NCI-H226 (cell line): ENCODE measurements around the gene GALK2.
"Not testable (repeated sequence)": the region's sequence is repeated elsewhere in the genome, so short reads cannot be mapped to it uniquely, and the experiment has no call there.

Experiments
- DNase-seq: peaks from one replicate; pipeline ENCODE4 v3.0.0-alpha.2; 2015

GALK2 gene

DNA sequence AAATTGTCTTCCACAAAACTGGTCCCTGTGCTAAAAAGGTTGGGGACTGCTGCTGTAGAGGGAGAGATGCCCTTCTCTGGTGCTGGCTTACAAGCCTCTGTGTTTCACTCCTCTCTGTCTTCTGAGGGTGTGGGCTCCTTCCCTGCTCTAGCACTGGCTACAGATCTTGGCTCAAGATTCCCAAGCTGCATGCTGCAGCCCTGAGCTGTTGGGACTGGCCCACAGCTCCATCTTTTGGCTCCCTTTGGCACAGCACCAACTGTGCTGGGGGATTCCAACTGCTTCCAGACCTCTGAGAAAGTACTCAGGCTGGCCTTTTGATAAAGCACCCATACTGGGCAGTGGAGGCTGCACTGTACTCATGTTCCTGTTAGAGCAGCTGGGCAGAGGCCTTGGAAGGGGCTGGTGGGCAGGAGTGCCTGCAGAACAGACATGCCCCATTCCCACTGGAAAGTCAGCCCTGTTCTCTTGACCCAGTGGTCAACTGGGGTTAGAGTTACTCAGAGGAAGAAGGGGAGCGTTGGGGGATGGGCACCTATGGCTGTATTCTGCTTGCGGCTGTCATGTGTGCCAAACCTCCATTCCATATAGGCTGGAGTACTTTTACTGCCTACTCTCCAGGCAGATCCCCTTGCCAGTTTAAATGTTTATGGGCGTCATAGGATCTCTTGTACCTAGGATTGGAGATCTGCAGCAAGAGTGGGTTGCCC lies 55.7 kb downstream of the GALK2 start:
- DNase-seq: peak; percentile 57

DNA sequence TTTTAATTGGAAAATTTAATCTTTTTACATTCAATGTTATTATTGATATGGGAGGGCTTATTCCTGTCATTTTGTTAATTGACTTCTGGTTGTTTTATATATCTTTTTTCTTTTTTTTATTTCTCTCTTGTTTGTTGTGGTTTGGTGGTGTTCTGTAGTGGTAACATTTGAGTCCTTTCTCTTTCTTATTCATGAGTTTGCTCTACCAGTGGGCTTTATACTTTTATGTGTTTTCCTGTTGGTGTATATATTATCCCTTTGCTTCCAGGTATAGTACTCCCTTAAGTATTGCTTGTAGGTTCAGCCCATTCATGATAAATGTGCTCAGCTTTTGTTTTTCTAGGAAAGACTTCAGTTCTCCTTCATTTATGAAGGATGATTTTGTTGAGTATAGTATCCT lies 57.6 kb downstream of the GALK2 start:
- no peak for DNase-seq

DNA sequence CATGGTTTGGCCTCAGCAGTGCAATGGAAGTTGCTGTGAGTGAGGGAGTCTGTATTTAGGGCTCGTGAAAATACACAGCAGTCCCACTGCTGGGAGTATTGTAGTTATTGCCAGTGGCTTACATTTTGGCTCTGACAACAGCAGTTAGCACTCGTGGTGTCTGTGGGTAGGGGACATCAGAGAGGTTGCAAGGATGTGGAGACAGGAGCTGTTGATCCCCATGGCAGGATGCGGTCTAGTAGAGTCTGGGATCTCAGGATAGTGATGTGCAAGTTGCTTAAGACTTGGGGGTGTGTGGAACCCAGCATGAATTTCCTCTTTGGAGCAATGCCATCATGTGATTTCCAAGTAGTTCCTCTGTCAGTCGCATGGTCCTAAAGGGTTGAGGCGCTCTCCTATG lies 59.9 kb downstream of the GALK2 start:
- DNase-seq: no peak

DNA sequence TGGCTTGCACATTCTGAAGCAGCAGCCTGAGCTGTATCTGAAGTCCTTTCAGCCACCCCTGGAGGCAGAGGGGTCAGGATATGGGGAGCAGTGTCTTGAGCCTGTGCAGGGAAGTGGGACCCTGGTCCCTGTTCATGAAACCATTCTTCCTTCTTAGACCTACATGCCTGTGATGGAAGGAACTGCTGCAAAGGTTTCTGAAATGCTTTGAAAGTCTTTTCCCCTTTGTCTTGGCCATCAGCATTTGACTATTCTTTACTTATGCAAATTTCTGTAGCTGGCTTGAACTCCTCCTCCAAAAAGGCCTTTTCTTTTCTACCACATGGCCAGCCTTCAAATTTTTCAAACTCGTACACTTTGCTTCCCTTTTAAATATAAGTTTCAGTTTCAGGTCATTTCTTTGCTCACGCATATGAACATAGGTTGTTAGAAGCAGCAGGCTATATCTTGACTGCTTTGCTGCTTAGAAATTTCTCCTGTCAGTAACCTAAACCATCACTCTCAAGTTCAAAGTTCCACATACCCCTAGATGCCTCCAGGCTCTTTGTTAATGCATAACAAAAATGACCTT lies 62.3 kb downstream of the GALK2 start:
- DNase-seq: no peak

DNA sequence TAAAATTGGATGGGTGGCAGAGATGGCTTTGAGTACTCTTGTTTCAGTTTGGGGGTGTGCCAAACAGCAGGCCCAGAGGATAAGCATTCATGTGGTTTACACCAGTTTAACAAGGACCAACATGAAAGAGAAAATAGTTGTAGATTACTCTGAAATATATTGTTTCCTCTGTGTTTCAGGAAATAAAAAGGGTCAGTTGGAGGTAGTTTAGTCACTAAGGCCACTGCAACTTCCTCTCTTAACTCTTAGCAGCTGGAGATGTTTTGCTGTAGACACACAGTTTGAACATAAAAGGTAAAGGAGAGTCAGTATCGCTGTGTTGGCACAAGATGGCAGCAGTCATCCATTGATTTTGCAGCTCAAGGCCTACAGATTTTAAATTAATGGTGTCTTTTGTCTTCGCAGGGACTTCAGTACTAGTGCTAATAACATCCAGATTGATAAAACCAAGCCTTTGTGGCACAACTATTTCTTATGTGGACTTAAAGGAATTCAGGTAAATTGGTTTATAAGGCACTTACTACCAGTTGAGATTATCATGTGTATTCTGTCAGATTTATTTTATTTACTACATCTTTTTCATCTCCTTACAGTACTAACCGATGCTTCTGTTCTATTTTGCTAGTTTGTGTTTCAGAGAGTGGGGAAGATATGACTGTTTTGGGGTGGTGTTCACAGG lies 65.5 kb downstream of the GALK2 start:
- peak; percentile 29 for DNase-seq

DNA sequence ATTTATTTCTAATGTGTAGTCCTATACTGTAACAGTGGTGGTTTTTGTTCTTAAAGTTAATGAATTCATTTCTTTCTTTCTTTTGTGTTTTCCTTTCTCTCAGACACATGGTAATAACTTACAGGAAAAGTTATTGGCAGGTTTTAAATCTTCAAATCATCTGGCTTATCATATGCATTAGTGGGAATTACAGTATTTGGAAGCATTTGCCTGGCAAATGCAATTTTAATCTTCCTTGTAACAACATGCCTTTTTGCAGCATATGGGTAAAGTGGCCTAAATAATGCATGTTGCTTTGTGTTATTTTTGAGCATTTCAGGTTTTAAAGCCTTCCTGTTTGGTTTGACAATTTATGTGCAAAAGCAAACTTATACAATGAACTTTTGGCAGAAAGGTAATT lies 66.8 kb downstream of the GALK2 start:
- no peak for DNase-seq

DNA sequence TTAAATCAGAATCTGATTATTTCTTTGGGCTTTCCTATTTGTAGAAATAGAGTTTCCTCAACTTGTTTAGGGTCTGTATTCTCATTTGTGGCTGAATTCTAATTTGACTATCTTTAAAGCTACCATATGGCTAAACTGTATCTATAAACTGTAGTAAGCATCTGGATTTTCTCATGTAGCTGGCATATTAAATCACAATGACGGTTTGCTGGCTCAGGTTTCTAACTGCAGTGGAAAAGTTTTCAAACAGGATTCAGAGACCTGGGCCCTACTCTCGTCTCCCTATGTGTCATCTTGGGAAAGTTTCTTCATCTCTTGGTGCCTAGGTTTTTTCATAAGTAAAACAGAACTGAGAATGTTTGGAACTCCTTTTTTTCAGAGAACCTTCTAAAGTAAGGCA lies 68.3 kb downstream of the GALK2 start:
- no peak for DNase-seq

DNA sequence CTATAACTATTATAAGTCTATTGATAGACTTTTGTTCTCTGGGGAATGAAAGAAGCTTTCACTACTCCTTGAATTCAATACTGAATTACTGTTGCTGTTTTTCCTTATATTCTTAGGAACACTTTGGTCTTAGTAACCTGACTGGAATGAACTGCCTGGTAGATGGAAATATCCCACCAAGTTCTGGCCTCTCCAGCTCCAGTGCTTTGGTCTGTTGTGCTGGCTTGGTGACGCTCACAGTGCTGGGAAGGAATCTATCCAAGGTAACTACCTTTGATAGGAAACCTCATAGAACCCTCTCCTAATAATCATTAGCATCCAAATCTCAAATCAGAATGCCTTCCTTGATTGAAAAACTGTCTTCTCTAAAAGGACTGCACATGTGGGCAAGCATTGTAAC lies 69.1 kb downstream of the GALK2 start:
- no peak for DNase-seq

DNA sequence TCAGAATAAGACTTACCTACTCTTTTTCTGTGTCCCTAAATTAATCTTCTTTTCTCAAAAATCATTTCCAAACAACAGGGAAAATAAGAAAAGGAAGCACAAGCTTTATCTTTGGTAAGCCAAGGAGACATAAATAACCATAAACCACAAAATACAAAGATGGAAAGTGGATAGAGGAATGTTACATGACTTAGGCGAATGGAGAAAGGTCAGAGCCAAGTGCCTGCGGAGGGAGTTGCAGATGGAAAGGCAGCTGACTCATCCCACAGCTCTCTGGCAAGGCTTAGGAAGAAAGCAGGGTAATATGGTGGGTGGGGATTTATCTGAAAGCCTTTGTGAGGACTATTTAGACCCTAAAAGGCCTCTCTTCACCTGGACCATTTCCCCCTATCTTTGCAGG lies 72.8 kb downstream of the GALK2 start:
- peak; percentile 83 for DNase-seq

DNA sequence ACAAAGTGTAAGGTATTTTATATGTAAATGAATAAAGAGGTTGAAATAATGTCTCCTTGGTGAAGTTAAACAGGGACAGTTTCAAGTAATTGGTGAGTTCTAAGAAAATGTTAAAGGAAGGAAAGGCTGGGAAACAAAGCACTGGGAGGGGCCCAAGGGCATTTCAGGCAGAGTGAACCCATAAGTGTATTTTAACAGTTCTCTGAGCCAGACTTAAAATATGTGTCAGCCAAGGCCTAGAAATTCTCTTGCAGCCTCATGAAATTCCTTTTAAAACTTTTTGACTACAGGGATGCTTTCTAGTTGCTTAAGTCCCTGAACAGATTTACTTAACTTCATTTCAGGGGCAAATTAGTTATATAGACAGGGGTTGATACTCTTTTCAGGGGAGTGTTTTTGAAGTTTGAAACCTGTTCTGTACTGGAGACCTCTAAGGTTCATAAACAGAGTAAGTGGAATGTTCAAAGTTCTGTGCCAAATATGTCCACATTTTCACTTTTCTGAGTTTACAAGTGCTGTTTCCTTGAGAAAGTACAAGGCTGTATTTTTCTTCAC lies 77.6 kb downstream of the GALK2 start:
- DNase-seq: no peak

DNA sequence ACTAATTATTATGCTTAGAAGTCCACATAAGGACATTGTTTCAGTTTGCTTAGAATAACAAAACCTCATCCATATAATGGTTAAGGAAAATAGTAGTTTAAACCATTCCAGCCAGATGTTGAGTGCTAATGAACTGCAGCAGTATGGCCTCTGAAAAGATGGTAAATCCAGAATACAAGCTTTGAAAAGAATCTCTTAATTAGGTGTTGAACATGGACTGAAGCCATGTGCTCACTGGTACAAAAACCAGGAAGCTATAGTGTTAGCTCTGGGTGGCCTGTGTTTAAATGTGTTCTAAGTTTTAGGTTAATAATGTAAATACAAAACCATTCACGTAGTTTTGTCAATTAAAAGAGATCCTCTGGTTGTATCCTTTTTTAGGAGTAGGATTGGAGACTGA lies 78.2 kb downstream of the GALK2 start:
- DNase-seq: no peak

DNA sequence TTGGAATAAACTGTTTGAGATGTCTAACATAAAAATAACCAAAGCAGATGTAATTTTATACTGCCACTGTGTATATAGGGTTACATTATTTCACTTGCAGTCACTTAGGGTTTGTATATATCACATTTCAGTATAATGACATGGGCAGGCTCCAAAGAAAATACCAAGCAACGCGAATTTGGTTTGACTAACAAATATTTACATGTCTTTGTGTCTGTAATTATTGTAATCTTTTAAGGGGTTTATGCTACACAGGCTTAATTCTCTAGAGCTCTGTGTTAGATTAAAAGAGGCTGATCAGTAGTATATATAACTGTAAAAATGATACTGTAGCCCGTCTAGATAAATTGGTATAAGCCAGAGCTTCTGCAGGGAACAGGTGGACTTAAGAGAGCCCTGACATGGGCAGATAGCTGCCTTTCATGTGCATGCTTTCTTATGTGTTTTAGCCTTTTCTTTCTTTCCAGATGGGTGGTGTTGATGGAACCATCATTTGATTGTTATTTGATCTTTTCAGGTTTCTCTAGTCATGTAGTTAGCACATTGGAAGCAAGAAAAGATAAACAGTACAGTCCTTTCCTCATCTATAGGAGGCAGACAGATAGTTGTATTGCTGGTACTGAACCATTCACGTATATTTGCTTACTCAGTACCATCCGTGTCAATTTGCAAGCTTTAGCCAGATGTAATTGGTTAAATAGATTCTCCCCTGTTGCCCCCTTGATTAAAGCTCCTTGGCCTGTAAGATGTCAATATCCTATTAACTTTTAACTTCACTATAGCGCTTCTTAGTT lies 86.1 kb downstream of the GALK2 start:
- no peak for DNase-seq

DNA sequence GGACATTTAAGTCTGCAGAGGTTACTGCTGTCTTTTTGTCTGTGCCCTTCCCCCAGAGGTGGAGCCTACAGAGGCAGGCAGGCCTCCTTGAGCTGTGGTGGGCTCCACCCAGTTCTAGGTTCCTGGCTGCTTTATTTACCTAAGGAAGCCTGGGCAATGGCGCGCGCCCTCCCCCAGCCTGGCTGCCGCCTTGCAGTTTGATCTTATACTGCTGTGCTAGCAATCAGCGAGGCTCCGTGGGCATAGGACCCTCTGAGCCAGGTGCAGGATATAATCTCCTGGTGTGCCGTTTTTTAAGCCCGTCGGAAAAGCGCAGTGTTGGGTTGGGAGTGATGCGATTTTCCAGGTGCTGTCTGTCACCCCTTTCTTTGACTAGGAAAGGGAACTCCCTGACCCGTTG lies 95.1 kb downstream of the GALK2 start:
- not testable (repeated sequence) for DNase-seq

DNA sequence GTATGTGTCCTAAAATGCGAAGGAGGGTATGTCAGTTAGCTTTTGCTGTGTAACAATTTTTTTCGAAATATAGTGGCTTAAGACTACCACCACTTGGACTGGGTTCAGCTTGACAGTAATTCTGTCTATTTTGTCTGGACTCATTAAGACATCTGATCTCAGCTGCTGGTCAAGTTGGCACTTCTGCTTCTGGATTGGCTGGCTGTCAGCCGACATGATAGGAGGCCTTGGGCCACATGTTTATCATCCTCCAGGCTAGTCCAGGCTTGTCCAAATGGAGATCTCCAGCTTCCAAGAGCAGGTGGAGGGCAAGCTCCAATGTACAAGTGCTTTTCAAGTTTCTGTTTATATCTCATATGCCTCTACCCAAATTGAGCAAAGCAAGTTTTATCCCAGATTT lies 95.9 kb downstream of the GALK2 start:
- DNase-seq: no peak

DNA sequence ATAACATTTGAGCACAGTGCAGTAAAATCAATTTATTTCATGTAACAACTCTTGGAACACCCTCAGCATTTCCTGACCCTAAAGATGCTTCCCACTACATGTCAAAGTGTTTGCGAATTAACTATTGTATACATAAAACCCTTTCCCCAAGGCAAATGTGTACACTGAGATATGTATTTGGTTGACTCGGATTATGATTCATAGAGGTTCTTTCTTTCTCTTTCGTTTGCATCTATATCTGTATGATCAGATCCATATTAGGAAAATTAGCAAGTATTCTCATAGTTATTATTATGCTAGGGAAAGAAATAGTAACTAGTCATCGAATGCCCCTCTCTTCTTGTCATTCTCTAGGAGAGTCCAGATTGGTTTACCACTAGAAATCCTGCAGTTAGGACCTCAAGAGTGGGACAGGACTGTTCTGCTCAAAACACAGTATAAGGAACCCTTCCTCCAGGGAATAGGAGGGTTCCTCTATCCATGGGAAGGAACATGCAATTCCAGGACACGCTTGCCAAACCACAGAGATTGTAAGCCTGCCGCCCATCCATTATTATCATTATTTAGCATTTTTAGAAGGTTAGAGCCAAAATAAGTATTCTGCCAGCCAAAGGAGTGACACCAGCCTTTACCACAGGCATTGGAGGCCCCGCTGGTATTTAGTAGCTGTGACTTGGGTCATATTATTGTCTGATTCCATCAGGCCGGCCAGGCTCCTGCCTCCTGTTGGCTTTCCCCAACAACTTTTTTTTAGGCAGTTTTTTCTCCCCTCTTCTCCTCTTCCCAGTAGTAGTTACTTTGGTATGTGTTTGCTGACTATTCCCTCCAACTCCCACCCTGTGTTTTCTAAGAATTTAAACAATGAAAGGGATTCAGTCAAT lies 100.7 kb downstream of the GALK2 start:
- DNase-seq: peak; percentile 61

DNA sequence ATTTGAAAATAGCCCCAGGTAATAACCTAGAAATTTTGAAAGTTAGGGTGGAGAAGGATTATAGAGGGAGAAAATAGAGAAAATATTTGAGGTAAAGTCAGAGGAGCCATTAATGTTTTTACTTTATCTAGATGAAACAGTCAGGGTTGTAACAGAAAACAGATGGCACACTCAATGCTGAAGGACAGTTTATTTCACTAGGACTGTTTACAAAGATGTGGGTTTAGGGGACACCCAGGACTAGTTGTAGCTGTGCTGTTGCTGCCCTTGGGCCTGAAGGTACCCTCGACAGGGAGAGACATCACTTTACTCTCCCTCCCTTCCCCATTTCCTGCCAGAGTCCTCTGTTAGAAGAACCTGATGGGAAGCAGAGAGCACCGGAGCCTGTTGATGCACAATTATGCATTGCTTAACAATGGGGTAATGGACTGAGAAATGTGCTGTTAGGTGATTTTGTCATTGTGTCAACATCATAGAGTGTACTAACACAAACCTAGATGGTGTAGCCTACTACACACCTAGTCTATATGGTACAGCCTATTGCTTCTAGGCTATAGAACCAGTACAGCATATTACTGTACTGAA lies 103.8 kb downstream of the GALK2 start:
- no peak for DNase-seq

DNA sequence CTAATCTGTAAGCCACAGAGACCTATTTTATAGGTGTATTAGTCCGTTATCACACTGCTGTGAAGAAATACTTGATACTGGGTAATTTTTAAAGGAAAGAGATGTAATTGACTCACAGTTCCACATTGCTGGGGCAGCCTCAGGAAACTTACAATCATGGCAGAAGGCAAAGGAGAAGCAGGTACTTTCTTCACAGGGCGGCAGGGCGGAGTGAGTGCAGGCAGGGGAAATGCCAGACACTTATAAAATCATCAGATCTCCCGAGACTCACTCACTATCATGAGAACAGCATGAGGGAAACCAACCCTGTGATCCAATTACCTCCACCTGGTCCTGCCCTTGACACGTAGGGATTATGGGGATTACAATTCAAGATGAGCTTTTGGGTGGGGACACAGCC lies 108.7 kb downstream of the GALK2 start:
- no peak for DNase-seq

DNA sequence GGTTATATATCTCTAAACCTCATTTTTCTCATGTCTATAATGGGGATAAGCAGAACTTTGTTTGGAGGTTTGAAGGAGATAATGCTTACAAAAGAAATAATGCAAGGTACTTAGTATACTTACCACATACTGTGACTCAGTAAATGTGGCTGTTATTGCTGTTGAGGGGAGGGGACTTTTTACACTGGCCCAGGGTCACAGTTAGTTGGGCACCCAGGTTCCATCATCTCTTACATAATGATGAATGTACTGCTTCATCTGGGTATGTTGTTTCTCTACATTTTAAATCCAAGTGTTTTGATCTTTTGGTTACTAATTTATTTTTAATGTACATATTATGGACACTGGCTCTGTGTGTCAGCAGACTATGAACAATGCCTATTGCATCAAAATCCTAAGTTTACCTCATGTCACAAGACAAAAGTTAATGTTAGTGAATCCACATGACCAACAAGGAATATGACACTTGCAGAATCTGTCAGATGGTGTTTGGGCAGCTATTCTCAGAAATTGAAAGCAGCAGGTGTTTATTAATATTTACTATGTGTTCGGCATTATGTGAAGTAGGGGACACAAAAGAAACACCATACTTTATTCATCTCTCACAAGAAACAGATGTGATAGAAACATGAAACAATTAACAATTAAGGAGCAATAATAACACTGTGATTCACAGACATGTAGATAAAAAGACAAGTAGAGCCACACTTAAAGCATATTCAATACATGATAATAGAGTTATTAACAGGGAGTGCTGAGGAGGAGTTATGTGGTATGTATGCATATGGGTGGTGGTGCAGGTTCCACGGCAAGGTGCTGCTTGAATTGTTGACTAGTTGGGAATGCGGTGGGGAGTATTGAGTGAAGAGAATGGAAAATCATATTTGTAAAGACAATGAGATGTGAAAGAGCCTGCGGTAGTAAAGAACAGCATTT lies 109.7 kb downstream of the GALK2 start:
- DNase-seq: no peak

DNA sequence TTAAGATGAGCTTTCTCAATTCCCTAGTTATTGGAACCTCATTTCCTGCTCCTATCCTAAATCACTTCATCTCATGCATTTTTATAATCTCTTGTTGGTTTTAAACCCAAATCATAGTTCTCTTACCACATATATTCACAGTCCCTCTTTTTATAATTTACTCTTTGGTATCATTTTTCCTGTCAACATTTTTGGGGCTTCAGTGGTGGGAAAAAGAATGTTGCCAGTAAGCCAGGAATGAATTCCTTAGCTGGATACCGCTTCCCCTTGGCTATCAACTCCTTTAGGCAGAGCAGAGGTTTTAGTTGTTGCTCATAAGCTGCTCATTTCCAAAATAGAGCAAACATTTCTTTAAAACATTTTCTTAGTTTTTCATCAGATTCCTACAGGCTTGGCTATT lies 112.3 kb downstream of the GALK2 start:
- peak; percentile 43 for DNase-seq

DNA sequence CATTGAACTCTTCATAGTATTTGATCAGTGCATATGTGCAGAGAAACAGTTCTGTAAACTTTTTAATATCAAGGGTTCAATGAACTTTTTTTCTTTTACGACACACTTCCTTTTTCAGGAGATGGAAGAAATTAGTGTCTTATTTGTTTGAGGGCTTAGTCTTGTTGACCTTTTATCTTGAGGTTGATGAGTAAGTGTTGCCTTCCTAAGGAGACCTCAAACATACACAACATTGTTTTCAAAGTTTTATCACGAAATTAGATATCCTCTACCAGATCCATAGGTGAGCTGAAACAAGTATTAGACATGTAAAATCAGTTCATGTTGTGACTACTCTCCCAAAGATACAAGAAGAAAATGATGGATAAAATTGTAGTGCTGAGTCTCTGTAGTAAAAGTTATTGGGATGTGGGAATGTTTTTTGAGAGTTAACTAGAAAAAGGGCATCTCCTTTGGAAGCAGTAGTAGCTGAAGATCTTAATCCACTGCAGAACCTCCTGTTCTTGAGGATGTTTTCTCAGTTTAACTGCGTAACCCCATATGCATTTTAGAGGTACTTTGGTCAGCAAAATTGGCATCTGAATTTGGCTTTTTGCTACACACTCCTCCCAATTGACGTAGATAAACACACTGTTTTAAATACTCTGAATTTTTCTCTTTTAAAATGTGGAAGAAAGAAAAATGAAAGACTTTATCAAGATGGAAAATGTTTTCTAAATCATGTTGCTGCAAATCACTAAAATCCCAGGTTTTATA lies 116.8 kb downstream of the GALK2 start:
- no peak for DNase-seq
